SJCRH30 (cell line): Measurements from ENCODE around the gene TBC1D14. TPM values are rescaled to one million over a fixed set of nuclear protein-coding genes. Genes with fewer than 3 reads are reported as not detected.

Source experiments
- DNase-seq, 2 experiments: peaks; one replicate each; pipeline ENCODE4 v3.0.0-alpha.2; 2015 to 2020
- H3K27ac ChIP-seq: fragments of 250-450 bp; sonication (Bioruptor Pico); 2 replicates; pipeline ENCODE4 v1.5.1; 2020; ENCODE audit warnings: mild to moderate bottlenecking, moderate library complexity
- H3K27me3 ChIP-seq: fragments of 250-450 bp; sonication (Bioruptor Pico); 2 replicates; pipeline ENCODE4 v1.5.1; 2020; ENCODE audit warnings: mild to moderate bottlenecking, moderate library complexity
- H3K36me3 ChIP-seq: fragments of 250-450 bp; sonication (Bioruptor Pico); 2 replicates; pipeline ENCODE4 v1.5.1; 2020; ENCODE audit warnings: mild to moderate bottlenecking, moderate library complexity
- H3K4me1 ChIP-seq: fragments of 250-450 bp; sonication (Bioruptor Pico); 2 replicates; pipeline ENCODE4 v1.5.1; 2020; ENCODE audit warnings: mild to moderate bottlenecking, moderate library complexity
- H3K4me3 ChIP-seq: fragments of 250-450 bp; sonication (Bioruptor Pico); 2 replicates; pipeline ENCODE4 v1.5.1; 2020; ENCODE audit warnings: mild to moderate bottlenecking, moderate library complexity
- H3K9me3 ChIP-seq: fragments of 250-450 bp; sonication (Bioruptor Pico); replicated peaks from 2 replicates; pipeline ENCODE4 v1.5.1; 2020; ENCODE audit warnings: mild to moderate bottlenecking, moderate library complexity
- total RNA-seq: library from RNA; depleted of rRNA; stranded (reverse); fragments of >200 nt; shearing (Covaris generic); gene quantifications from 2 replicates; pipeline ENCODE4 v1.2.3, GENCODE V29; 2014

TBC1D14 gene
- total RNA-seq, 1 experiment from 2014 or later: 58.0 TPM

DNA sequence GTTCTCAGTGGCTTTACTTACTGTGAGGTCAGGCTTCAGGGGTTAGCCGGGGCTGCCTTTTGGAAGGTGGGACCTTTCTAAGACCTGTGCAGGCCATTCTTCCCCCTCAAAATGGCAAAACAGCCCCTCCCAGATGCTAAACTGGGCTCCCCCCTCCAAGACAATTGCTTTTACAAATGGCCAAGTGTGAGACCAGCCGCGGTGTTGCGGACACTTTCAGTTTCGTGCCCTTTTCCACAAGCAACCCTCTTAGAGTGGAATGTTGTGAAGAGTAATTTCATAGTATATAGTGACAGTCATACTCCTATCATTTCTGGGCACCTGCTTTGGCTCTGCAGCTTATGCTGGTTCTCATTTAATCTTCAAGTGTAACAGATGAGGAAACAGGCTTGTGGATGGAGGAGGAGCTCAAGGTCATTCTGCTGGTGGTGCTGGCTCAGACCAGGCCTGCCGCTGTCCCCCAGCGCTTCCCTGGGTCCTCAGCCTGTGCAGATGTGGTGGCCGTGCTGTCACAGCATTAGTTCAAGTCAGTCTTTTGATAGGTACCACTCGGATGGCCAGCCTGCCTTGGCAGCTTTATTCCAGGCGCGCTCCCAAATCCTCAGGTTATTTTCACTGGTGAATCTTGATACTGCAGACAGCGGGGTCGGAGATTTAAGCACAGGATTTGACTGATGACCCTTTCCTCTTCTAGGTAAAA lies 78.5 kb downstream of the TBC1D14 start:
- no peak for DNase-seq
- Histone ChIP-seq H3K27me3 (no peaks in the 10 kb centered on the region), H3K4me3 (peak overlapping the region; percentile 99), H3K4me1 (peaks cover 4% of the 10 kb centered on the region), H3K9me3 (no peaks in the 10 kb centered on the region), H3K36me3 (peaks cover 13% of the 10 kb centered on the region), H3K27ac (no peak overlapping the region)

- peaks cover 19% of the 10 kb centered on the region for H3K36me3 ChIP-seq
- no peaks in the 10 kb centered on the region for H3K27me3 ChIP-seq
- no peak overlapping the region for H3K27ac ChIP-seq
- no peak for DNase-seq
- no peaks in the 10 kb centered on the region for H3K9me3 ChIP-seq
- H3K4me1 ChIP-seq: peaks cover 4% of the 10 kb centered on the region
- no peak overlapping the region for H3K4me3 ChIP-seq
Measured at GRCh38 chr4:6989331-6989923, 79.8 kb downstream of the TBC1D14 start.

- no peak overlapping the region for H3K4me3 ChIP-seq
- H3K27ac ChIP-seq: no peak overlapping the region
- no peaks in the 10 kb centered on the region for H3K27me3 ChIP-seq
- no peak for DNase-seq
- H3K4me1 ChIP-seq: peaks cover 4% of the 10 kb centered on the region; the same call in 1 of the 2 replicates
- H3K36me3 ChIP-seq: peaks cover 23% of the 10 kb centered on the region
- no peaks in the 10 kb centered on the region for H3K9me3 ChIP-seq
Measured at GRCh38 chr4:6990661-6991060, 81.0 kb downstream of the TBC1D14 start.

DNA sequence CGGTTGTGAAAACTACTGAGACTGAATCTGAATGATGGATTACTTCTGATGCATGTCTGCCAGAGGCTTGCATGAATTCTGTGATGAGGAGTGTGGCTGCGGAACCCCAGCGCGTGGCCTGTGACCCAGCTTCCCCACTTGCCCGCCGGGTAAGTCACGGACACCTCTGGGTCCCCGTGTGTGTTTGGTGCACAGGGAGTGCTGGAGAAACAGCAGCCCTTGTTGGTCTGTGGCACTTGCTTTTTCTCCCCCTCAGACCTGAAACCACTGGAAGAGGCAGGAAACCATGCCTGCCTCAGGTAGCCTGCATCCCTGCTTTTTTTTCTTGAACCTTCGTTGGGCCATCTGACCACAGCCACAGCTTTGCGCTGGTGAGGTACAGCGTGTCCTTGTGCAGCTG lies 81.6 kb downstream of the TBC1D14 start:
- H3K27ac ChIP-seq: no peak overlapping the region
- H3K27me3 ChIP-seq: no peaks in the 10 kb centered on the region
- no peak overlapping the region for H3K4me3 ChIP-seq
- peaks cover 29% of the 10 kb centered on the region for H3K36me3 ChIP-seq
- DNase-seq: no peak
- H3K9me3 ChIP-seq: no peaks in the 10 kb centered on the region
- H3K4me1 ChIP-seq: peaks cover 4% of the 10 kb centered on the region; the same call in 1 of the 2 replicates

DNA sequence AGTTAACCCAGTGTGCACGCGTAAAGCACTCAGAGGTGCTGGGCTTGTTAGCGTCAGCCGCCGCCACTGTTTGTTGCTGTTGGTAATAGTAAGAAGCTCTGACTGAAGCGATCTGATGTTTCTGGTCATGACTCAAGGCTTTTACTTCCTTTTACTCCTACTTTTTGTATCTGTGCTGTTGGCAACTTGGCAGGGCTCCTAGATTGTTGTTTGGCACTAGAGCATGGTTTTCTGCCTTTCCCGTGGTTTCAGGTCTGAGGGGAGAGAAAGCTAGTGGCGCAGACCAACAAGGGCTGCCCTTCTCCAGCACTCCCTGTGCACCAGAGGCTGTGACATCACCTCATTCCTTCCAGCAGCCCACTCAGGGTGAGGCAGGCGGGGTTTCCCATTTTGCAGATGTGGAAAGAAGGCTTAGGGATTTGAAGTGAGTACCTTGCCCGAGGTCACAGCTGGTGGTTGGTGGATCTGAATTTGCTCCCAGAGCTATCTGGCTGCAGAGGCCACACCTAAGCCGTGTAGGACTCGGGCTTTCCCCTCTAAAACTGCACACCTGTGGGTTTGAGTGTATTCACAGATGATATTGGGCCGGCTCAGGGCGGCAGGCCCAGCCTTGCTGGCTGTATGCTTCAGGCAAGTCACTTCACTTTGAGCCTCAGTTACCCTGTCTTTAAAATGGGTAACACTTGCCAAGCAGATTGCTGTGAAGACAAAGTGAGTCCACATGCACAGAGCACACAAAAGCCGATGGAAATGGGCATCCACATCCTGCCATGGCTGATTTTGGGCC lies 82.3 kb downstream of the TBC1D14 start:
- peaks cover 4% of the 10 kb centered on the region; the same call in 1 of the 2 replicates for H3K4me1 ChIP-seq
- H3K9me3 ChIP-seq: no peaks in the 10 kb centered on the region
- H3K27ac ChIP-seq: no peak overlapping the region
- H3K36me3 ChIP-seq: peaks cover 34% of the 10 kb centered on the region
- H3K4me3 ChIP-seq: no peak overlapping the region
- no peak for DNase-seq
- H3K27me3 ChIP-seq: no peaks in the 10 kb centered on the region

DNA sequence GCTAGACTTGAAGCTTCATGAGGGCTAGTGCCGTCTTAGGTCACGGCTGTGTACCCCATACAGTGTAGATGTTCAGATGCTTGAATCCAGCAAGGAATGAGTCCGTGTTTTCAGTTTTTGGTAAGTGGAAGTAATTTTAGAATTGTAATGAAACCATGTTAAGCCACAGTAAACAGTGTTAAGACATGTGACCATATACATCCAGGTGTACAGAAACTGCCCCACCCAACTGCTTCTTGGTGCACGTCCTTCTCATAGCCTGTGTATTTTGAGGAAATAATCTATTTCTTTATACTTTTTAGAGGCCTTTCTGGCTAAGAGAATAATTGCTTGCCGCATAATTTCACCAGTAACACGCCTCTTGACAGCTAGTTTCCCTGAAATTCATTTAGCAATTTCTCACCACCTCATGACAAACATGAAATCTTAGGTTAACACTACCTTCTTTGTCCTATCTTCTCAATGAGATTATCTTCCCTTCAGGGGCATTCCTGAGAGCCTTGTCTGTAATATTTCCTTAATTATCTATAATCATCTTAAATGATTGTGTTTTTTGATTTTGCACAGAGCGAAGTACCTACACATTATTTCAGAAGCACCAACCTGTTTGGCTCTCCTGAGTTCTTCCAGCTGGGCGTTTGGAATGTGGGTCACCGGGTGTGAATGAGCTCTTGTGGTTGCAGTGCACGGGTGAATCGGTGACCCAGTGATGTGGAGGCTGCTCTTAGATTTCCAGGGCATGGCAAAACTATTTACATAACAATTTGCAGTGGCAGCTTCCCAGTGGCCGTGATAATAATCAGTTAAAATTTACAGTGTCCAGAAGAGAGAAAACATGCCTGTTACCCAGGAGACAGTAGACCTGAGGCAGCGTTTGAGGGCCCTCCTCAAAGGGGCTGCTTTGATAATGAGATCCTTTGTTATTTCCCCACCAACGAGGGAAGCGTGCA lies 83.4 kb downstream of the TBC1D14 start:
- Histone ChIP-seq H3K36me3 (peaks cover 37% of the 10 kb centered on the region), H3K27ac (no peak overlapping the region), H3K9me3 (no peaks in the 10 kb centered on the region), H3K4me1 (peaks cover under 1% of the 10 kb centered on the region; the same call in 1 of the 2 replicates), H3K4me3 (no peak overlapping the region; the same call in 1 of the 2 replicates), H3K27me3 (no peaks in the 10 kb centered on the region)
- no peak for DNase-seq

DNA sequence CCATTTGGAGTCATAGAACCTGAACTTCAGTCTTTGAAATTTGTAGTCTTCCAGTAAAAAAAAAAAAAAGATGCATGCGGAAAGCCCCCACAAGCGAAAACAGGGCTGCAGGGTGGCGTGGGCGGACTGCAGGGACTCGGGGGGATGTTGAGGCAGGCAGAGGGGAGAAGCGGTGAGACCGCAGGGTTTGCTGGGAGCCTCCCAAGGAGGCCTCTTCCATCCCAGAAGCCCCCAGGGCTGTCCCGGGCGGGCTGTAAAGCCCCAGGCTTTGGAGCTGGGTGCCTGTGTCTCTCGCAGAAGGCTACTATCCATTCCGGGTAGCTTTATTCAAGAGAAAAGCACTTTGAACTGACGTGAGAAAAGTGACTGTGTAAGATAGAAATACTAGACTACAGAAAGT lies 86.9 kb downstream of the TBC1D14 start:
- Histone ChIP-seq H3K36me3 (peaks cover 49% of the 10 kb centered on the region), H3K9me3 (no peaks in the 10 kb centered on the region), H3K27me3 (no peaks in the 10 kb centered on the region), H3K4me1 (peaks cover 10% of the 10 kb centered on the region), H3K4me3 (no peak overlapping the region), H3K27ac (no peak overlapping the region)
- DNase-seq: no peak

- Histone ChIP-seq H3K36me3 (peaks cover 46% of the 10 kb centered on the region), H3K9me3 (no peaks in the 10 kb centered on the region), H3K4me1 (peaks cover 10% of the 10 kb centered on the region), H3K27ac (peak overlapping the region; percentile 65), H3K4me3 (no peak overlapping the region), H3K27me3 (no peaks in the 10 kb centered on the region)
- DNase-seq: peak; percentile 67 to 78
Measured at GRCh38 chr4:6999172-7000086, 89.8 kb downstream of the TBC1D14 start.

DNA sequence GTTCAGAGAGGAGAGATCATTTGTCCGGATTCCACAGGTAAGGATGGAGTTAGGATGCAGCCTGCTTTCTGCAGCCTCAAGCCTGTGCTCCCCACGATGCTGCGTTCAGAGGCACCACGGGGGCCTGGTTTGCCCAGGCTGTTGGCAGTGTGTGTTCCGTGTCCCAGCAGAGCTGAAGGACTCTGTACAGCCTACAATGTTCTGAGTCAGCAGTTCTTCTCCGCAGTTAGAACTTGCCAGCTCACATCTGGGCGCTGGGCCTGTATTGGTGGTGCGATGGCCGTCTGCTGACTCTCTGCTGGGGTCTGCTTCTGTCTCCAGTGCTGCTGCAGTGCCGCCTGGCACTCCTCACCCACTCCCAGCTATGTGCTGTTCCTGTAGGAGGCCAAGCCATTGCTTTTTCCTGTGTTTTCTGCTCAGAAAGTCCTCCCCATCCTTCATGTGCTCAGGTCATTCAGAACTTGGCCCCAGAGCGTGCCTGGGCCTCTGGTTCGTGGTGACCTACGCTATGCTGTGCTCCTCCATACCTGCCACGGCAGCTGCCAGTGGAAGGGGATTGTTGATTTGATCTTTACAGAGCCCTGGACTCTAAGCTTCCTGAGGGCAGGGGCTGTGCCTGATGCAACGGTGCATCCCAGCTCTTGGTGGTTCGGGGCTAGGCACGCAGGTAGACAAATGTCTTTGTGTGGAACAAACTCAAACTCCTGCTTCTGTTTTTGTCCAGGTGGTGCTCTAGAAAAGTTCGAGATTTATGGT lies 91.0 kb downstream of the TBC1D14 start:
- no peaks in the 10 kb centered on the region for H3K9me3 ChIP-seq
- H3K4me3 ChIP-seq: no peak overlapping the region
- H3K27ac ChIP-seq: peak overlapping the region; percentile 65
- DNase-seq: no peak
- peaks cover 46% of the 10 kb centered on the region for H3K36me3 ChIP-seq
- H3K4me1 ChIP-seq: peaks cover 10% of the 10 kb centered on the region
- H3K27me3 ChIP-seq: no peaks in the 10 kb centered on the region

GRCh38 chr4:7001271-7001670 lies 91.6 kb downstream of the TBC1D14 start:
- Histone ChIP-seq H3K27me3 (no peaks in the 10 kb centered on the region), H3K4me1 (peaks cover 10% of the 10 kb centered on the region), H3K36me3 (peaks cover 41% of the 10 kb centered on the region), H3K9me3 (no peaks in the 10 kb centered on the region), H3K27ac (no peak overlapping the region), H3K4me3 (no peak overlapping the region)
- DNase-seq: no peak

GRCh38 chr4:7002336-7002735 lies 92.7 kb downstream of the TBC1D14 start:
- no peak for DNase-seq
- peaks cover 10% of the 10 kb centered on the region for H3K4me1 ChIP-seq
- no peaks in the 10 kb centered on the region for H3K9me3 ChIP-seq
- no peaks in the 10 kb centered on the region for H3K27me3 ChIP-seq
- H3K36me3 ChIP-seq: peaks cover 39% of the 10 kb centered on the region
- H3K27ac ChIP-seq: no peak overlapping the region
- H3K4me3 ChIP-seq: no peak overlapping the region

DNA sequence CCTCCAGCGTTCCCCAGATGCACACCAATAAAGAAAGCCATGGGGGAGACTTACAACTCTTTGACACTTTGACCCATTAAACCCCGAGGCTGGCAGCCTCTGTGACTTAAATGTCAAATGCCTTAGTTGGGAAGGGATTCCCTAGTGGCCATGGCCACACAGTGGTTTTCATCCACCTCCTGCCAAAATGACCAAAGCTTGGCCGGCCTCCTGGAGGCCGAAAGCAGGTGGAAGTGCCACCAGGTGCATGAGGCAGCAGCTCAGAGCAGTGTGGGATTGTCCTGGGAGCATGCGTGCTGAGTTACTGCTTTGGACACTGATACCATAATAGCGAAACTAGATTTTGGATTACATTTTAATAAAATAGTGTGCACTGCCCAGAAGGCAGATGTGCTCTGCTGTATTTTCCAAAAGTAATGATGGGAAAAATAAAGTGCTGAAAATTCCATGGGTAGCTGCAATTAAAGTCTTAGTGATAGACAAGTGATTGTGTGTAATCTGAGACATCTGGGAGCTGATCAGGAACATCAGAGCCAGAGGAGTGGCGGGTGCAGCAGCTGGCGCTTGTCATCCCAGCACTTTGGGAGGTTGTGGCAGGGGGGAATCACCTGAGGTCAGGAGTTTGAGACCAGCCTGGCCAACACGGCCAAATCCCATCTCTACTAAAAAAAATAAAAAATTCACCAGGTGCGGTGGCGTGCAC lies 93.7 kb downstream of the TBC1D14 start:
- Histone ChIP-seq H3K36me3 (peaks cover 43% of the 10 kb centered on the region), H3K27me3 (no peaks in the 10 kb centered on the region), H3K4me1 (peaks cover 10% of the 10 kb centered on the region), H3K9me3 (no peaks in the 10 kb centered on the region), H3K4me3 (no peak overlapping the region), H3K27ac (no peak overlapping the region)
- DNase-seq: no peak
